AG08395 (cell line): ENCODE measurements around the gene GLMP.
A peak's percentile ranks its signal among the peaks of the same experiment; 100 is the strongest.
"Not testable (repeated sequence)": the region's sequence is repeated elsewhere in the genome, so short reads cannot be mapped to it uniquely, and the experiment has no call there.

ENCODE experiments used
- DNase-seq: peaks from one replicate; pipeline ENCODE4 v3.0.0; 2012; ENCODE audit warnings: mixed read lengths, low spot score

Gene GLMP, protein sequence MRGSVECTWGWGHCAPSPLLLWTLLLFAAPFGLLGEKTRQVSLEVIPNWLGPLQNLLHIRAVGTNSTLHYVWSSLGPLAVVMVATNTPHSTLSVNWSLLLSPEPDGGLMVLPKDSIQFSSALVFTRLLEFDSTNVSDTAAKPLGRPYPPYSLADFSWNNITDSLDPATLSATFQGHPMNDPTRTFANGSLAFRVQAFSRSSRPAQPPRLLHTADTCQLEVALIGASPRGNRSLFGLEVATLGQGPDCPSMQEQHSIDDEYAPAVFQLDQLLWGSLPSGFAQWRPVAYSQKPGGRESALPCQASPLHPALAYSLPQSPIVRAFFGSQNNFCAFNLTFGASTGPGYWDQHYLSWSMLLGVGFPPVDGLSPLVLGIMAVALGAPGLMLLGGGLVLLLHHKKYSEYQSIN

DNA sequence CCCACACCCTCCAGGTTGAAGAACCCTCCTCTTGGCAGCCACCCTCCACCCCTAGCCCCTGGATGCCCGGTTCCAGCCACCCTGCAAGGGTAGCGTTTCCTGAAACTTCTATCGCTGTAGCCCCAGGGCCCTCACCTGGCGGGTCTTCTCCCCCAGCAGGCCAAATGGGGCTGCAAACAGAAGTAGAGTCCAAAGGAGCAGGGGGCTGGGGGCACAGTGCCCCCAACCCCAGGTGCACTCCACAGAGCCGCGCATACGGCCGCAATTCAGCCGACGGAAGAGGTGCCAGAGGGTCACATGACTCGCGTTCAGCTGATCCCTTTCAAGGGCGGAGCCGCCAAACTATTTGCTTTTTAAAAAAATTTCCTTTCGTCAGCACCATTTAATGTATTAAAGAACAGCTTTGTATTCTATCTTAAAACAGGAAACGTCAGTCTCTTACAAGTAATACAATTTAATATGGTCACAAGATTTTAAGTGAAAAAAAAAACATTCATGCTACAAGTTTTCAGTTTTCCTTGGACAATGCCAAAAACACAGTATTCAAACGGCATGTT is at the start of gene GLMP:
Gene GLMP, minus strand, starts transcription at position 289 of the 557 bp plus-strand sequence. Its CDS starts 34 bp downstream, at position 255.
- peak; percentile 70 for DNase-seq

DNA sequence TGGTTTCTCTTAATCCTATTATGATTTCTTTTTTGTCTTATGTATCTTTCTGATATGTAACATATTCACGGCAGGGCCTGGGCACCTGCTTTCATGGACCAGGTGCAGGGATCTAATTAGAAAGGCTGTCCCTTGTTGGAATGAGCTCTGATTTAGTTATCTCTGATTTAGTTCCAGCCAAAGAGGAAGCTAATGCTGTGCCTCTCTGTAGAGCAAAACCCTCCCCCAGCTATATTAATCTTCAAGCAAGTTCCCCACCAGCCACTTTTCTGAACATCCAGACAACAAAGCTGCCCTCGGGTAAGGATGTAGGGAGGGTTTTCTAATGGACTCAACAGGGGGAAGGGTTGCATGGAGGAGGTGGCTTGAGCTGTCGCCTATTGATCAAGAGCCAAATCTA is 48.9 kb upstream of the GLMP start:
- no peak for DNase-seq

DNA sequence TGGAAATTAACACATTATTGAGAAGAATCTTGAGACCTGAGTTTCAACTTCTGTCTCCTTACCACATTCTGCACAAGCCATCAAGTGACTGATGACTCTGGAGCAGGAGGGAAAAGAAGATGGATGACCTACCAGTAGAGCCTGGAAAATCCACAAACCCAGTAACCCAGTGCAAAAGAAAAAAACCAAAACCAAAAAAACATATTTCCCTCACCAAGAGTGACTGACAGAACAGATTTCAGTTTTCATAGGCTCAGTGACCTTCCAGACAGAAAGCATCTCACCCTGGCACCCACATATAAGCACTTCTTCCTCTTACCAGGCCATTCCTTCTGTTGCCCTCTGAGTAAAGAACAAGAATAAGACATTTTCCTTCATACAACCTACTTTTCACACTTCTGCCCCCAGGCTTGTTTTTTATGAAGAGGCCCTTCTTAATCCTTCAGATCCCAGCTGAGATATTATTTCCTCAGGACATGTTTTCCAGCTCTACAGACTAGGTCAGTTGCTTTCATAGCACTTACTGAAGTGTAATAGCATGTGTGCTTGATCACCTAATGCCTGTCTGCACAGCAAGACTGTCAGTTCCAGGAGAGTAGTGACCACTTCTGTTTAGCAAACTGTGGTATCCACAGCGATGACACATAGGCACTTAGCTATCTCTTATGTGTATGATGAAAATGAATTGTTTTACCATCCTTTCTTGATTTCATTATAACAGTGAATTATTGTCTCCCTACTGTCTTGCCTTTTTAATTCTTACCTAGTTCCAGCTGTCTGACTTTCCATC is 46.9 kb upstream of the GLMP start:
- no peak for DNase-seq

DNA sequence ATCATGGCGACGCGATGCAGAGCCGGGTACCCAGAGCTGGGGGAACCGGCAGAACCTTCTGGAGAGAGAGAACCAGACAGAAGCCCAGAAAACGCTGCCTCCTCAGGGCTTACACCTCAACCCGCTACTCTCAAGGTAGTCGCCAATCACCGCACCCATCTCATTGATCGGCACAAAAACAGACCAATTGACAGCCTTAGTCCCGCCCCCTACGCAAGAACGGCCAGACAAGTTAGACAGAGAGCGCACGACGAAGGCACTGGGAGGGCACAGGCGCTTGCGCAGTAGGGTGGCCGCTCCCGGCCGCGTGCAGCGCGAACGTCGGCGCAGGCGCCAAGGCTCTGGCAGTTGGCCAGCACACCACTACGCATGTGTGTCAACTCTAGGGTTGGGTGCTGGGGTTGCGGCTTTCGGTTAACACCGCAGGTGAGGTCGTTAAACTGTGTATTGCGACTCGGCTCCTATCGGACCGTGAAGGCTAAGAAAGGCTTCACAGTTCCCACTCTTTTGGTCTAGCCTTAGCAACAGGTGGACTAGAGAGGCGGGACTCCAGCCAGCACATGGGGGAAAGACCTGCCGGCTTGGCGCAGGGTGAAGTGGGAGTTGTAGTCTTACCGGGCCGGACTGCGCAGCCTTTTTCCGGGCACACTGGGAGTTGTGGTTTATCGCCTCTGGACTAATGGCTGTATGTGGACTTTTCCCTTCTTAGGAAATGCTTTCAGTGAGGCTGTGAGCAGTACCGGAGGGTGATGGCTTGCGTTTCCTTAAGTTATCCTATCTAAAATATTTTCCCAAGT is 42.9 kb upstream of the GLMP start, which contains the start of the genes CCT3 and TSACC:
Gene CCT3, minus strand, starts transcription at position 113 of the 797 bp plus-strand sequence. Its CDS starts 108 bp downstream, at position 5.
Gene TSACC, plus strand, starts transcription at position 347 of the 797 bp plus-strand sequence. CDS start 1,232 bp downstream, outside the sequence.
- DNase-seq = peak; percentile 100

DNA sequence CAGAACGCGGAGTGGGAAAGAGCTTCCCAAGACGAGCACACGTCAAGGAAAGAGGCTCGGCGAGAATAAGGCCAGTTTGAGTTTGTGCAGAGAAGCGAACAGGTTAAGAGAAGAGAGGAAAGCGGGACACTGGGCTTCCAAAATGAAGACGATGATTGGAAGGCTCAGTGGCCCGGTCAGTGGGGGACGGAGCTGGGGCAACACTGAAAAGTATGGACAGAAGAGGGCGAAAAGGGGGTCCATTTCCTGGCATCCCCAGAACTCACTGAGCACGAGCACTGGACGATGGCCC is 42.4 kb upstream of the GLMP start:
- no peak for DNase-seq

DNA sequence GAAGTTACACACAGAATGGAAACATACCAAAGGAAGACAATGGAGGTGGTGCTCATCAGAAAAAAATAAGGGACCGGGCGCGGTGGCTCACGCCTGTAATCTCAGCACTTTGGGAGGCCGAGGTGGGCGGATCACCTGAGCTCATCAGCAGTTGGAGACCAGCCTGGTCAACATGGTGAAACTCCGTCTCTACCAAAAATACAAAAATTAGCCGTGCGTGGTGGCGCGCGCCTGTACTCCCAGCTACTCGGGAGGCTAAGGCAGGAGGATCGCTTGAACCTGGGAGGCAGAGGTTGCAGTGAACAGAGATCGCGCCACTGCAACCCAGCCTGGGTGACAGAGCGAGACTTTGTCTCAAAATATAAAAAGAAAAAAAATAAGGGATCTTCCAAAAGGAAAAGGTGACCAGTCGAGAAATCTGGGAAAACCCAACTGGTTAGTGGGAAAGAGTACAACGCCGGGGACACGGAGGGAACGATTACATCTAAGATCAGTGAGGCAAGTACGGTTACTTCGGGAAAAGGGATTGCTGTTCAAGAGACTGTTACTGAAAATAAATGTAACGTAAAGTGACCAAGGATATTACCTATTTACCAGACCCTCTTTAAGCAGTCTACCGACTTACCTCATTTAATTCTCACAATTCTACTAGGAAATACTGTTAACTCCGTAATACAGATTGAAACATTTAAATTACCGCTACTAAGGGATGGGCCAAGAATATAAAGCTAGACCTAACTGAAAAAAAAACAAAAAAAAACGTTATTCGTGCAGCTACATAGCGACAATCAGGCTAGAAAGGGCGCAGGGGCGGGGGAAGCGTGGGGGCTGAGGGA is 41.8 kb upstream of the GLMP start:
- no peak for DNase-seq

DNA sequence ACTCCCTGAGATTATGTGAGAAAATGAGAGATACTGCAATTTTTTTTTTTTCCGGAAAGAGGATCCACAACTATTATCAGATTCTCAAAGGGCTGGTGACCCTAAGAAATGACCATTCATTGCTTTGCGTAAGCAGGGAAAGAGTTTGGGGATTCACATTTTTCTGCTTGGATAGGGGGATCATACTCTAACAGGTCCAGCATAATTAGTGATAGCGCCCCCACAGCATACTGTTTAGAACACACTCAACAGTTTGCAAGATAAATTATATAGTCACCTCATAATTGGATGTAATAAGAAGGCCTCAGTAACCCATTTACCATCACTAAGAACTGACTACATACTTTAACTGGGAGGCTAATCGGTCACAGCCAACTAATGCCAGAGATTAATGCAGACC is 40.8 kb upstream of the GLMP start:
- DNase-seq = no peak

DNA sequence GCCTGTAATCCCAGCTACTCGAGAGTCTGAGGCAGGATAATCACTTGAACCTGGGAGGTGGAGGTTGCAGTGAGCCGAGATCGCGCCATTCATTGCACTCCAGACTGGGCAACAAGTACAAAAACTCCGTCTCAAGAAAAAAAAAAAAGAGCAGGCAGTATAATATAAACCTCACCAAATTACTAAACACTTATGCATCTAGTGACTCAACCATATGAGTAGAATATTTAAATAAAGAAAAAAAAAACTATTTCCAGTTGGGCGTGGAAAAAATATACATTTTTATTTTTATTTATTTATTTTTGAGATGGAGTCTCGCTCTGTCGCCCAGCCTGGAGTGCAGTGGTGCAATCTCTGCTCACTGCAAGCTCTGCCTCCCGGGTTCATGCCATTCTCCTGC is 27.7 kb upstream of the GLMP start:
- DNase-seq = not testable (repeated sequence)

DNA sequence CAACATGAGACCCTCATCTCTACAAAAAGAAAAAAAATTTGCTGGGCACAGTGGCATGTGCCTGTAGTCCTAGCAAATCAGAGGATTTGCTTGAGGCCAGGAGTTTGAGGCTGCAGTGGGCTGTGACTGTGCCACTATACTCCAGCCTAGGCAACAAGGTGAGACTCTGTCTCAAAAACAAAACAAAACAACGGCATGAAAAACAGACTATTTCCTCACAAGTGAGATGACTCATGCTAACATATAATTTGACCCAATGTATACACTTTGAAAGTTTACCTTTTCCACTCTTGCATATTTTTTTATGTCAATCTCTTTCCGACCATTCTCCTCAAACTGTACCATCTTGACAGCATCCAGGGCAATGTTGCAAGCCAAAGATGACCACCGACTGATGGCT is 25.1 kb upstream of the GLMP start:
- DNase-seq = no peak

DNA sequence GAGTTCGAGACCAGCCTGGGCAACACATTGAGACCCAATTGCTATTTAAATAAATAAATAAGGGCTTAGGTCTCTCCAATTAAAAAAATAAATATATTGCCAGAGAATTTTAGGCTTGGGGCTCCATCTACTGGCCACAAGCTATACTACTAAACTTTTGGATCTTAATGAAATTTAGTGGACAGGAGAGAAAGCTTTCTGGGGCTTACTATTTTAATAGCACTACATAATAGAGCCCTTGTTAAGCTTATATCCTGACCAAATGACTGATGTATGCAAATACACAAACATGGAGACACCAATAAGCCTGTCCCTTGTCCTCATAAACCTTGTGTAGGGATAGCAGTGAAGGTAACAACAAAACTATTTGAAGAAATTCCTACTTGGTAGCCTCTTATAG is 24.2 kb upstream of the GLMP start:
- DNase-seq = peak; percentile 46

DNA sequence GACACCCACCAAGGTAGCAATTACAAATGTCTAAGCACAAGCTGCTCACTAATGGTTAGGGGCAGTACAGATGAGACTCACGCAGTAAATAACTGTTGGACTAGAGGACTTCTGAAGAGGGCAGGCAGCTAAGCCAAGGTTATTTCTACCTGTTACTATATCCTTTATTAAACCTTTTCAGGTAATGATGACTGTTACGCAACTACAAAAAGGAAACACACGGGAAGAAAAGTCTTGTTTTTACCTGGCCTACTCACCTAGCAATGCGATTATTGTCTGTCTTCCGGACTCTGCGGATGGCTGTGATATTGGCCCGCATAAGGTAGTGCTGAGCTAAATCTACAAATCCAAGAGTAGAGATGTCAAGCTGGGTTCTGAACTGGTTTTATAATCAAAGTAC is 21.4 kb upstream of the GLMP start:
- no peak for DNase-seq

DNA sequence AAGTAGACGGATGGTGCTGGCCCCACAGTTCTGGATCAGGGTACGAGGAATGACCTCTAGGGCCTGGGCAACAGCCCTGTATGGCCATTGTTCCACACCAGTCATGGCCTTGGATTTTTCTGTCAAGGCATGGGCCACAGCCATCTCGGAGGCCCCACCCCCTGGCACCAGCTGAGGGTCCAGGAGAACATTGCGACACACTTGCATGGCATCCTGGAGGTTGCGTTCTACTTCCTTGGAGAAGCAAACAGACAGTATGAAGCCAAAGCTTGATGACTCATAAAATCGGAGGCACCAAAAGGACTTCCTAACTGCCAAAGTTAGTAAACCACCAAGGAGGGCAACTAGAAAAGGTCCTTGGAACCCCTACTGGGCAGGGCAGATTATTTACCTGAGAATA is 15.5 kb upstream of the GLMP start:
- DNase-seq = peak; percentile 58

DNA sequence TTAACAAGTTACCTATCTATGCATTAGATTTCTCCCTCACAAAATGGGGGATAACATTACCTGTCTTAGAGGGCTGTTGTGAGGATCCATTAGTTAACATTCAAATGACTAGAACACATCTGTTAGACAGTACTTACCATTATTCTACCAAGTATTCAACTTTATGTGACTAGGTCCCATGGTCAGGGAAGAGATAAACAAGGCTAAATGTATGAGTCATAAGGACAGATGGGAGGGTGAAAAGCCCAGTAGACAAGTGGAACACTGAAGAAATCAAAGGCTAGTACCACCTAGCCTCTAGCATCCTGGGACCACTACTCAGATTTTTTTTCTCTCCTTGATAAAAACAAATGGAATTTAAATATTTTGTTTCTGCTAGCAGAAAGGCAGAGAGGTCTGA is 12.6 kb upstream of the GLMP start:
- peak; percentile 43 for DNase-seq

DNA sequence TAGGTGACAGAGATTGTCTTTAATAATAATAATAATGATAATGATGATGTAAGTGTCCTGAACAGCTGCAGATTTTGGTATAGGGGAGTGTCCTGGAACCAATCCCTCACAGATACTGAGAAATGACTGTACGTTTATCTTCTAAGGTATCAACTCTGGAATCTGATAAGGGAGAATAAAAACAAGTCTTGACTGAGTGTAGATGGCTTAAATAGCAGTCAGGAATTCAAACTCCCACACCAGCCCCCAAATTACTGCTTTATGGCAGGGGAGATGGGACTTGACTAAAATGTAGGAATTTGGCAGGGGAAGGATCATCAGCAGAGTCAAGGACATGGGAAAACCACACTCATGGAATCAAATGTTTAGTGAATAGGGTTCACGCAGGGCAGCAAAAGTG is 9.7 kb upstream of the GLMP start:
- no peak for DNase-seq

DNA sequence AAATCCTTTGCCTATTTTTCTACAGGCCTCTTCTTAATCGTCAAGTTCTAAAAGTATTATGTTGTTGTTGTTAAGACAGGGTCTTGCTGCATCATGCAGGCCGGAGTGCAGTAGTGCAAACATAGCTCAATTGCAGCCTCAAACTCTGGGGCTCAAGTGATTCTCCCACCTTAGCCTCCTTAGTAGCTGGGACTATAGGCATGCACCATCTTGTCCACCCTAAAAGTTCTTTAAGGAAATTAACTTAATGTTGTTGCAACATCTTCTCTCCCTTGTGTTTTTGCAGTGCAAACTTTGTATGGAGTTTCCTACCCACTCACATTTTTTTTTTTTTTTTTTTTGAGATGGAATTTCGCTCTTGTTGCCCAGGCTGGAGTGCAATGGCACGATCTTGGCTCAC is 7.8 kb upstream of the GLMP start:
- DNase-seq = no peak

DNA sequence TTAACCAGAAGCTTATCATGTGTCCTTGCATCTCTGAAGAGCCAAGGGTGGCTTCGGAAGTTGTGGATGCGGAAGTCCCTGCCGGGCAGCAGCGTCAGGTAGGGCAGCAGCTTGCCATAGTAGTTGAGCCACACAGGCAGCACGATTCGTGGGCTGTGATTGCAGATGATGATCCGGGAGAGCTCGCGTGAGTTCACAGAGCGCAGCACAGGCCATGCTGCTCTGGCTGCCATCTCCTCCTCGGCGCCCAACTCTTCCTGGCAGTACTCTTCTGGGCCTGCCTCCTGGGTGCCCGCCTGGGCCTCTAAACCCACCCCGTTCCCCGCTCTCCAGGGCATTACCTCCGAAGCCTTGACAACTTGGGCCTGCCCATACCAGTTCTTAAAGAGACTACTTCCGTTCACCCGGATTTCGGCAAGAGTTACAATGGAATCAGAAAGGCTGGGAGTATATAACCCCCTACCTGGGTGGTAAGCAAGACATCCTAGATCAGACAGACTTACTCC is 3.4 kb upstream of the GLMP start, which contains the start of gene VHLL:
Gene VHLL, minus strand, starts transcription at position 456 of the 506 bp plus-strand sequence. Its CDS starts 118 bp downstream, at position 338.
- no peak for DNase-seq

DNA sequence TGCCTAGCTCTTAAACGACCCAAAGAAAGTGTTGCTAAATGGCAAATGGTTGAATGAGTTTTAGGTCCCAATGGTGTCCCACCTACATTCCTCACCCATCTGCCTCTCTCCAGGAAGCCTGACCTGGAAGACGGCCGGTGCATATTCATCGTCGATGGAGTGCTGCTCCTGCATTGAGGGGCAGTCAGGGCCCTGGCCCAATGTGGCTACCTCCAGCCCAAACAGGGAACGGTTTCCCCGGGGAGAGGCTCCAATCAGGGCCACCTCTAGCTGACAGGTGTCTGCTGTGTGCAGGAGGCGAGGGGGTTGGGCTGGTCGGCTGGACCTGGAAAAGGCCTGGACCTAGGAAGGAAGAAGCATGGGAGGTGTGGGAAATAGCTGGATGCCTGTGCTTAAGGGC is 1.6 kb downstream of the GLMP start:
- DNase-seq = no peak

DNA sequence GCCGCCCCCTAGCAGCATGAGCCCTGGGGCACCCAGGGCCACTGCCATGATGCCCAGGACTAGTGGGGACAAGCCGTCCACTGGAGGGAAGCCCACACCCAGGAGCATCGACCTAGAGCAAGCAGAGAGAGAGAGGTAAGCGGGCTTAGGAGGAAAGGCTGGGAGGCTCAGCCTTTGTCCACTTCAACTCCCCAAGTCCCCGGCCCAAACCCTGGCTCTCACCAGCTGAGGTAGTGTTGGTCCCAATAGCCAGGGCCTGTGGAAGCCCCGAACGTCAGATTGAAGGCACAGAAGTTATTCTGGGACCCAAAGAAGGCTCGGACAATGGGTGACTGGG is 2.4 kb downstream of the GLMP start:
- no peak for DNase-seq

DNA sequence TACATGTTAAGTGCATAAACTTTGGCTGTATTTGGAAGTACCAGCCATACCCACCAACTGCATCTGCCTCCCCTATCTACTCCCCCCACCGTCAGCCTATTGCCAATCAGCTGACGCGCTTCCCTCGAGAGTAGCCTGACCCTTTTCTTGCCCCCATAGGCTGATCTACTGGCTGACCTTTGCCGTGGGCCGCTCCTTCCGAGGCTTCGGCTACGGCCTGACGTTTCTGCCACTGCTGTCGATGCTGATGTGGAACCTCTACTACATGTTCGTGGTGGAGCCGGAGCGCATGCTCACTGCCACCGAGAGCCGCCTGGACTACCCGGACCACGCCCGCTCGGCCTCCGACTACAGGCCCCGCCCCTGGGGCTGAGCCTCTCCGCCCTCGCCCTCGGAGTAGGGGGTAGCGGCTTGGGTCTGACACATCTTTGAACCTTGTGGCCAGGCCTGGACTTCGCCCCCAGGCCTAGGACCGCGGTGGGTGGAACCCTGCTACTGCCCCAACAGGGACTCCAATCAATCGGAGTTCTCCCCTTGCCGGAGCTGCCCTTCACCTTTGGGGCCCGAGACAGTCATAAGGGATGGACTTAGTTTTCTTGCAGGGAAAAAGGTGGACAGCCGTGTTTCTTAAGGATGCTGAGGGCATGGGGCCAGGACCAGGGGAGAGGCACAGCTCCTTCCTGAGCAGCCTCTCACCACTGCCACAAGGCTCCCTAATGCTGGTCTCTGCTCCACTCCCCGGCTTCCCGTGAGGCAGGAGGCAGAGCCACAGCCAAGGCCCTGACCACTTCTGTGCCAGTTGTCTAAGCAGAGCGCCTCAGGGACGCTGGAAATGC is 4.0 kb downstream of the GLMP start:
- DNase-seq = peak; percentile 95

DNA sequence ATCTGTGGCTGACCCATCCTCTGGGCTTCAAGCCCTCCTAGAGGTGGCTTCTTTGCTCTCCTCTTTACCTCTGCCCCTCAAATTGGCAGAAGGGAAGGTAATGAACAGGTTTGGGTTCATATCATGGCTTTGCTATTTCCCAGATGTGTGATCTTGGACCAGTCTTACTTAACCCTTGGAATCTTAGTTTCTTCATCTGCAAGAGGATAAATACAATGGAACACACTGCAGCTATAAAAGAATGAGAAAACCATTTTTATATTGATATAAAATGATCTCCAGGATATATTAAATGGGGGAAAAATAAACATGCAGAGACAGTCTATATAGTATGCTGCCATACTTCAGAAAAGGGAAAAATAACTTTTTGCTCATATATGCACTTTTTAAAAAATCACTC is 5.6 kb downstream of the GLMP start:
- no peak for DNase-seq
